Adrenal gland (tissue), 12 donors: ENCODE data around the gene AUTS2. TPM values are rescaled to one million over a fixed set of nuclear protein-coding genes. Genes with fewer than 3 reads are reported as not detected.

Experiments
- DNase-seq, 7 donors: peaks; one replicate each; pipeline ENCODE4 v3.0.0-alpha.2; 2019 to 2020
- H3K27ac ChIP-seq, 5 donors: fragments of 200-600 bp; sonication (generic) in 4 of 5; 1 replicate in 3 of 5; 2 replicates in 2 of 5; pipeline versions ENCODE4 v1.5.1 to v1.8.0; 2016 to 2020; ENCODE audit warnings: mild to moderate bottlenecking in 1 of 5
- H3K27me3 ChIP-seq: fragments of 200-600 bp; 2 replicates; pipeline ENCODE4 v1.8.0; 2021
- H3K36me3 ChIP-seq, 2 donors: fragments of 200-600 bp; replicated peaks in 1 of 2; 1 replicate in 1 of 2; 2 replicates in 1 of 2; pipeline versions ENCODE4 v1.5.1 to v1.8.0; 2018 to 2022
- H3K4me1 ChIP-seq, 2 donors: fragments of 200-600 bp; replicated peaks in 1 of 2; 1 replicate in 1 of 2; 2 replicates in 1 of 2; pipeline versions ENCODE4 v1.5.1 to v1.8.0; 2018 to 2021
- H3K4me3 ChIP-seq, 4 donors: fragments of 200-600 bp; sonication (generic) in 3 of 4; one replicate each; pipeline ENCODE4 v1.5.1; 2016 to 2018
- H3K9me3 ChIP-seq, 3 donors: fragments of 200-600 bp; sonication (generic) in 1 of 3; replicated peaks in 1 of 3; 1 replicate in 2 of 3; 2 replicates in 1 of 3; pipeline versions ENCODE4 v1.5.1 to v1.8.0; 2016 to 2021
- POLR2A ChIP-seq, 2 donors: fragments of 450-650 bp; IDR thresholded peaks; one replicate each; pipeline ENCODE4 v1.6.1; 2017; ENCODE audit warnings: antibody characterized with exemption in 2 of 2, mild to moderate bottlenecking in 2 of 2, moderate library complexity in 1 of 2
- WGBS, 4 donors: extraction: QIAGEN DNeasy Blood & Tissue Kit in 2 of 4; methylation state at CpG; one replicate each; pipeline versions ENCODE4 v1.1.5 to v1.1.7; 2013 to 2017; 5-methylcytosine and 5-hydroxymethylcytosine counted together
- intact Hi-C, 2 donors: fragments of 100-400 bp; cut with DNase I; formaldehyde crosslinking; loops; one replicate each; pipeline versions ENCODE4 v1.14.1 to v1.15.0; 2022 to 2023
- polyA plus RNA-seq, 3 donors: library from polyadenylated mRNA; stranded (reverse); fragments of 200-250 nt in 2 of 3; fragments of 350-450 nt in 1 of 3; fragmentation: Illumina TruSeq in 1 of 3; extraction: RNeasy Lipid Tissue Mini Kit (QIAGEN cat#74804) in 1 of 3; gene quantifications; one replicate each; pipeline ENCODE4 v1.2.3, GENCODE V29; 2013 to 2014
- total RNA-seq, 9 donors: library from RNA; depleted of rRNA in 4 of 9; stranded (reverse); fragments of >200 nt in 4 of 9; fragments of 120-200 nt in 1 of 9; fragmentation: NEBNext Ultra II Directional in 1 of 9; extraction: Animal tissue kit (Norgen Biotek cat#: 25700) in 1 of 9; gene quantifications; one replicate each; pipeline versions ENCODE4 v1.1.0 to v1.2.4, GENCODE V29; 2013 to 2023
- TF ChIP-seq, protein P1 (sequence below), 6 experiments: fragments of 450-650 bp in 4 of 6; fragments of 200-600 bp in 2 of 6; sonication (generic) in 1 of 6; IDR thresholded peaks; 1 replicate in 5 of 6; 2 replicates in 1 of 6; pipeline versions ENCODE4 v1.5.1 to v1.8.0; 2016 to 2021; ENCODE audit warnings: antibody characterized with exemption in 6 of 6, mild to moderate bottlenecking in 2 of 6, moderate library complexity in 1 of 6
- donor health status: healthy with polysubstance abuse.
- donor health status: Bipolar disorder and iron deficiency.
- donor health status: DM: yes; HTN: yes; CAD: no.
- donor health status: DM: no; HTN: no; CAD: no.
- donor health status: DM: no; HTN: no; CAD: no.
- donor health status: DM: yes; HTN: yes; CAD: no.

Gene AUTS2
- total and polyA plus RNA-seq, 12 donors, result 6.4 to 44.0 (median 15.2) TPM

DNA sequence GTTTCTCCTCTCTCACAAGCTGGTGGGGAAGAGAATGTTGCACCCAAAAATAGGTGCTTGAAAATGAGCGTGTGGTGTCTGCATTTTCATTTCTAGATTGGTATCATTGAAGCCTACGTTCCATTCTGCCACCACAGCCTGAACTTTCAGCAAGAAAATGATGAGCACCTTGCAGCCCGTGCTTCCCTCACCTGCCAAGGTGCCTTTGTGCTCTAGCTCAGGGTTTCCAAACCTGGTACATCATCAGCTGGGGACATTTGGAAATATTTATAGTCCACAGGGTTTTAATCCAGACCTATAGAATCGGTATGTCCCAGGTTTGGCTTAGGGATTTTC, 701.2 kb downstream of the AUTS2 start:
- 89 to 94% (median 92%) methylated on average over 4 of the region's 4 CpGs for WGBS, 4 donors
- Histone ChIP-seq H3K27ac (no peak overlapping the region), H3K4me1 (no peaks in the 10 kb centered on the region), H3K36me3 (no peaks in the 10 kb centered on the region), H3K4me3 (no peak overlapping the region), H3K9me3 (no peaks in the 10 kb centered on the region), H3K27me3 (no peaks in the 10 kb centered on the region)
- DNase-seq, result no peak
- intact Hi-C loops, result no loop called here
- TF ChIP-seq POLR2A (IDR thresholded peaks at IDR 0.05), result no peak
- TF ChIP-seq, protein P1, sequence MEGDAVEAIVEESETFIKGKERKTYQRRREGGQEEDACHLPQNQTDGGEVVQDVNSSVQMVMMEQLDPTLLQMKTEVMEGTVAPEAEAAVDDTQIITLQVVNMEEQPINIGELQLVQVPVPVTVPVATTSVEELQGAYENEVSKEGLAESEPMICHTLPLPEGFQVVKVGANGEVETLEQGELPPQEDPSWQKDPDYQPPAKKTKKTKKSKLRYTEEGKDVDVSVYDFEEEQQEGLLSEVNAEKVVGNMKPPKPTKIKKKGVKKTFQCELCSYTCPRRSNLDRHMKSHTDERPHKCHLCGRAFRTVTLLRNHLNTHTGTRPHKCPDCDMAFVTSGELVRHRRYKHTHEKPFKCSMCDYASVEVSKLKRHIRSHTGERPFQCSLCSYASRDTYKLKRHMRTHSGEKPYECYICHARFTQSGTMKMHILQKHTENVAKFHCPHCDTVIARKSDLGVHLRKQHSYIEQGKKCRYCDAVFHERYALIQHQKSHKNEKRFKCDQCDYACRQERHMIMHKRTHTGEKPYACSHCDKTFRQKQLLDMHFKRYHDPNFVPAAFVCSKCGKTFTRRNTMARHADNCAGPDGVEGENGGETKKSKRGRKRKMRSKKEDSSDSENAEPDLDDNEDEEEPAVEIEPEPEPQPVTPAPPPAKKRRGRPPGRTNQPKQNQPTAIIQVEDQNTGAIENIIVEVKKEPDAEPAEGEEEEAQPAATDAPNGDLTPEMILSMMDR (IDR thresholded peaks at IDR 0.05), result no peak

DNA sequence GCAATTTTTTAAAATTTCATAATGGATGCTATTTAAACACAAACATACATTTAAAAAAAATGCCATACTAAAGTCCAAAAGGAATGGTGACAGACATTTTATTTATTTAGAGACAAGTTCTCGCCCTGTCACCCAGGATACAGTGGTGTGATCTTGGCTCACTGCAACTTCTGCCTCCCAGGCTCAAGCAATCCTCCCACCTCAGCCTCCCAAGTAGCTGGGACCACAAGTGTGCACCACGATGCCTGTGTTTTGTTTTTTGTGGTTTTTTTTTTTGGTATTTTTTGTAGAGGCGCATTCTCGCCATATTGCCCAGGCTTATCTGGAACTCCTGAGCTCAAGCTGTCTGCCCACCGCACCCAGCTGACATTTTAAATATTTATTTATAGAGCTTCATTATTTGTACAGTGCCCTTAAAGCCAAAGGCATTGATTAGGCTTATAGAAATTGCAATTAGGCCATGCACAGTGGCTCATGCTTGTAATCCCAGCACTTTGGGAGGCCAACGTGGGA, 703.5 kb downstream of the AUTS2 start:
- WGBS, 4 donors, result 87 to 91% (median 90%) methylated on average over 6 of the region's 6 CpGs
- no peak overlapping the region for H3K27ac ChIP-seq
- TF ChIP-seq, protein P1 (IDR thresholded peaks at IDR 0.05), result no peak
- TF ChIP-seq POLR2A (IDR thresholded peaks at IDR 0.05), result no peak
- no peaks in the 10 kb centered on the region for H3K36me3 ChIP-seq
- H3K4me1 ChIP-seq, result no peaks in the 10 kb centered on the region
- H3K9me3 ChIP-seq, result no peaks in the 10 kb centered on the region
- no peak for DNase-seq
- intact Hi-C loops, result no loop called here
- H3K4me3 ChIP-seq, result no peak overlapping the region
- no peaks in the 10 kb centered on the region for H3K27me3 ChIP-seq

DNA sequence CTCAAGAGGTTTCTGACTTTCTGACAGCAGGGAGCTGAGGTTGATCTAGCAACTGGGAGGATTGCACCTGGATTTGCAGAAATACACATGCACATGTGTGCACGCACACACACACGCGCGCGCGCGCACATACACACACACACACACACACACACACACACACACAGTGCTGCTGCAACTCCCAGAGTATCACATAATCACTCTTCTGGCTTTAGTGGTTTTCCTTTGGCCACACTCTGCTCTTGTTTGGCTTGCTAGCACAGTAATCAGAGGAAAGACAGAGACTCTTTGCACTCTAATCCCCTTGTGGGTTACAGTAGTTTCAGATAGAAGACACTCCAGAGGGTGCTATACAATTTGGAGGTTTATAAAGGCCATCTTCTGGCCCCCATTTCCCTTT, 705.0 kb downstream of the AUTS2 start:
- intact Hi-C loops, result no loop called here
- no peak overlapping the region for H3K4me3 ChIP-seq
- TF ChIP-seq, protein P1 (IDR thresholded peaks at IDR 0.05), result no peak
- no peak for TF ChIP-seq POLR2A (IDR thresholded peaks at IDR 0.05)

DNA sequence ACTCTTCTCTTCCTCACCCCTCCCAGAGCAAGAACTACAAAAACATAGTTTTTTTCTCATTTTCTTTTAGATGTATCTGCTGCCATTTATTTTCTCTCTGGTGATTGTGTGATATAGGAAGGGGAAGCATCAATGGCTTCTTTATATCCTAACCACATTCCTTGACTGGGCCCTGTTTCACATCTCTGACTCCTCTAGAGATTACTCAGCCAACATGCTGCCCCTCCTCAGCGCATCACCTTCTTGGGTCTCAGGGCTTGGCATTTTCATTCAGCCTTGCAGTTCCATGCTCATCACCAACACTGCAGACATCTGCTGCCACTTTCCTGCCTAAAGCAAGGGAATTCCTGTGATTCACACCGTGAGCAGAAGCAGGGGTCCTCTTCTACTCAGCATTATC, 705.5 kb downstream of the AUTS2 start:
- Histone ChIP-seq H3K4me1 (no peaks in the 10 kb centered on the region), H3K4me3 (no peak overlapping the region), H3K27ac (no peak overlapping the region), H3K9me3 (no peaks in the 10 kb centered on the region), H3K36me3 (no peaks in the 10 kb centered on the region), H3K27me3 (no peaks in the 10 kb centered on the region)
- intact Hi-C loops, result no loop called here
- 95 to 100% (median 97%) methylated on average over 2 of the region's 2 CpGs for WGBS, 4 donors
- TF ChIP-seq, protein P1 (IDR thresholded peaks at IDR 0.05), result no peak
- no peak for TF ChIP-seq POLR2A (IDR thresholded peaks at IDR 0.05)
- DNase-seq, result no peak

More for the DNA sequence above, 705.0 kb downstream of the AUTS2 start:
- Histone ChIP-seq H3K36me3 (no peaks in the 10 kb centered on the region), H3K27ac (no peak overlapping the region), H3K4me1 (no peaks in the 10 kb centered on the region), H3K9me3 (no peaks in the 10 kb centered on the region), H3K27me3 (no peaks in the 10 kb centered on the region)
- WGBS, 4 donors, result 68 to 99% (median 97%) methylated on average over 7 of the region's 7 CpGs
- DNase-seq, result no peak
